Subcutaneous abdominal adipose tissue (tissue), 5 donors: ENCODE results near the gene POP4.

ENCODE experiments used
- H3K27ac ChIP-seq: one replicate; pipeline ENCODE4 v1.7.0; 2013; ENCODE audit warnings: low read depth, mild to moderate bottlenecking, inconsistent platforms, low read length, moderate library complexity
- H3K27me3 ChIP-seq, 5 donors: one replicate each; pipeline ENCODE4 v1.7.0; 2013; ENCODE audit warnings: low read length in 5 of 5, inconsistent platforms in 1 of 5; ENCODE audit not compliant: control insufficient read depth in 5 of 5, insufficient read depth in 4 of 5
- H3K36me3 ChIP-seq, 5 donors: one replicate each; pipeline ENCODE4 v1.7.0; 2013; ENCODE audit warnings: low read length in 5 of 5; ENCODE audit not compliant: control insufficient read depth in 5 of 5, insufficient read depth in 5 of 5
- H3K4me1 ChIP-seq, 5 donors: one replicate each; pipeline ENCODE4 v1.7.0; 2013; ENCODE audit warnings: low read length in 5 of 5, mild to moderate bottlenecking in 3 of 5, moderate library complexity in 1 of 5; ENCODE audit not compliant: control insufficient read depth in 5 of 5, insufficient read depth in 5 of 5
- H3K4me3 ChIP-seq, 5 donors: one replicate each; pipeline ENCODE4 v1.7.0; 2013; ENCODE audit warnings: low read length in 5 of 5, low read depth in 1 of 5
- H3K9ac ChIP-seq, 5 donors: one replicate each; pipeline ENCODE4 v1.7.0; 2013; ENCODE audit warnings: low read length in 5 of 5, mild to moderate bottlenecking in 4 of 5, moderate library complexity in 3 of 5
- H3K9me3 ChIP-seq, 5 donors: one replicate each; pipeline ENCODE4 v1.7.0; 2013; ENCODE audit warnings: low read length in 5 of 5; ENCODE audit not compliant: control insufficient read depth in 5 of 5
- donor health status: healthy.
- donor health status: healthy.
- donor health status: healthy.
- donor health status: healthy.
- donor health status: healthy.

Gene POP4

GRCh38 chr19:29576761-29577648 lies 29.1 kb upstream of the POP4 start:
- Histone ChIP-seq H3K27me3 (peaks cover 2 to 54% (median 32%) of the 10 kb centered on the region in 5 donors), H3K9ac (no peak overlapping the region), H3K4me3 (no peak overlapping the region), H3K36me3 (no peaks in the 10 kb centered on the region), H3K9me3 (peaks cover 0 to 7% (median 4%) of the 10 kb centered on the region in 5 donors), H3K4me1 (no peaks in the 10 kb centered on the region), H3K27ac (no peak overlapping the region)

GRCh38 chr19:29577649-29577963 lies 28.5 kb upstream of the POP4 start:
- peaks cover 0 to 8% (median 4%) of the 10 kb centered on the region in 5 donors for H3K9me3 ChIP-seq
- H3K36me3 ChIP-seq, result no peaks in the 10 kb centered on the region
- H3K27me3 ChIP-seq, result peaks cover 2 to 51% (median 32%) of the 10 kb centered on the region in 5 donors
- H3K4me3 ChIP-seq, result no peak overlapping the region
- no peaks in the 10 kb centered on the region for H3K4me1 ChIP-seq
- H3K9ac ChIP-seq, result no peak overlapping the region
- no peak overlapping the region for H3K27ac ChIP-seq

- Histone ChIP-seq H3K9ac (no peak overlapping the region), H3K4me1 (no peaks in the 10 kb centered on the region), H3K9me3 (peaks cover 0 to 10% (median 4%) of the 10 kb centered on the region in 5 donors), H3K36me3 (no peaks in the 10 kb centered on the region), H3K4me3 (no peak overlapping the region), H3K27ac (no peak overlapping the region), H3K27me3 (peaks cover 2 to 45% (median 32%) of the 10 kb centered on the region in 5 donors)
These were observed 27.7 kb upstream of the POP4 start for GRCh38 chr19:29578349-29578748.

- H3K27me3 ChIP-seq, result peaks cover 0 to 46% (median 28%) of the 10 kb centered on the region in 5 donors
- no peak overlapping the region for H3K27ac ChIP-seq
- no peak overlapping the region for H3K4me3 ChIP-seq
- no peaks in the 10 kb centered on the region for H3K36me3 ChIP-seq
- no peaks in the 10 kb centered on the region for H3K4me1 ChIP-seq
- H3K9ac ChIP-seq, result no peak overlapping the region
- peaks cover 0 to 10% (median 4%) of the 10 kb centered on the region in 5 donors for H3K9me3 ChIP-seq
These were observed 26.7 kb upstream of the POP4 start for GRCh38 chr19:29579308-29579910.

GRCh38 chr19:29581398-29581797 lies 24.7 kb upstream of the POP4 start:
- Histone ChIP-seq H3K9ac (no peak overlapping the region), H3K4me3 (no peak overlapping the region), H3K27me3 (peaks cover 0 to 32% (median 18%) of the 10 kb centered on the region in 5 donors), H3K27ac (no peak overlapping the region), H3K4me1 (no peaks in the 10 kb centered on the region), H3K9me3 (peaks cover 0 to 13% (median 4%) of the 10 kb centered on the region in 5 donors), H3K36me3 (no peaks in the 10 kb centered on the region)

- H3K27me3 ChIP-seq, result peaks cover 0 to 19% (median 8%) of the 10 kb centered on the region in 5 donors
- H3K9me3 ChIP-seq, result peaks cover 0 to 13% (median 4%) of the 10 kb centered on the region in 5 donors
- no peaks in the 10 kb centered on the region for H3K4me1 ChIP-seq
- no peak overlapping the region for H3K4me3 ChIP-seq
- no peaks in the 10 kb centered on the region for H3K36me3 ChIP-seq
- no peak overlapping the region for H3K9ac ChIP-seq
- H3K27ac ChIP-seq, result no peak overlapping the region
These were observed 22.7 kb upstream of the POP4 start for GRCh38 chr19:29583196-29583999.

GRCh38 chr19:29586401-29586800 lies 19.7 kb upstream of the POP4 start:
- Histone ChIP-seq H3K4me3 (no peak overlapping the region), H3K27ac (no peak overlapping the region), H3K4me1 (no peaks in the 10 kb centered on the region), H3K36me3 (no peaks in the 10 kb centered on the region), H3K27me3 (peaks cover 0 to 19% (median 11%) of the 10 kb centered on the region in 5 donors), H3K9ac (no peak overlapping the region), H3K9me3 (peaks cover 0 to 11% (median 3%) of the 10 kb centered on the region in 5 donors)

GRCh38 chr19:29587059-29587458 lies 19.0 kb upstream of the POP4 start:
- Histone ChIP-seq H3K36me3 (no peaks in the 10 kb centered on the region), H3K4me1 (no peaks in the 10 kb centered on the region), H3K27ac (no peak overlapping the region), H3K9ac (no peak overlapping the region), H3K4me3 (no peak overlapping the region), H3K27me3 (peaks cover 0 to 20% (median 14%) of the 10 kb centered on the region in 5 donors), H3K9me3 (peaks cover 0 to 8% (median 0%) of the 10 kb centered on the region in 5 donors)

- H3K9me3 ChIP-seq, result peaks cover 0 to 5% (median 0%) of the 10 kb centered on the region in 5 donors
- H3K27me3 ChIP-seq, result peaks cover 0 to 25% (median 15%) of the 10 kb centered on the region in 5 donors
- no peak overlapping the region for H3K27ac ChIP-seq
These were observed 18.5 kb upstream of the POP4 start for GRCh38 chr19:29587518-29587986.

More at GRCh38 chr19:29587518-29587986, 18.5 kb upstream of the POP4 start:
- Histone ChIP-seq H3K9ac (no peak overlapping the region), H3K36me3 (no peaks in the 10 kb centered on the region), H3K4me3 (no peak overlapping the region), H3K4me1 (no peaks in the 10 kb centered on the region)
